ENCODE results near the gene ANKRD37.
A peak's percentile ranks its signal among the peaks of the same experiment; 100 is the strongest.

ANKRD37 gene

DNA sequence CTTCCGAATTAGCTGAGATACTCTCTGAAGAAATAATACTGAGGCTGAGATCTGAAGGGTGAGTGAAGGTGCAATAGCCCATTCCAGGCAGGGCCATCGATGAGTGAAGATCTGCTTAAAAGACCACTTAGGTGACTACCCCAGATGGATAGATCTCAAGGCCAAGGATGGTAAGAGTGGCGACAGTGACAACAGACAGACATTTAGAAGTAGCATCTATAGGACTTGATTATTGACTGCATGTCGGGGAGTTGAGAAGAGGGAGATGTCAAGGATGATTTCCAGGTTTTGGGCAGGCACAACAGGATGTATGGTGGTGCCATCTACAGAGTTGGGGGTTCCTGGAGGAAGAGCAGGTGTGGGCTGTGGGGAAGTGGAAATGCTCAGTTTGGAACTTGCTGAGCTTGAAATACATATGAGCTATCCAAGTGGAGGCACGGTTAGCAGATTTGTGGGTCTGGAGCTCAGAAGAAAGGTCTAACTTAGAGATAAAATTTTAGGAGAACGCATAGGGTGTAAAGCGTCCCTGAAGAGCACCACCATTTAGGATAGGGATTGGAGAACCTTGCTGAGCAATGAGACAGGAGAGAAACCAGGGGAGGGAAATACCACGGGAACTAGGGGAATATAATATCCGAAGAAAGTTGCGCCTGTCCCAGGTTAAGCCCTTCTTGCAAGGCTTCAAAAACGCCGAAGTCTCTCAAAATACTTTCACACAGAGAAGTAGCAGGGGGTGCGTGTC lies 28.4 kb downstream of the ANKRD37 start:
- DNase-seq = no peak

DNA sequence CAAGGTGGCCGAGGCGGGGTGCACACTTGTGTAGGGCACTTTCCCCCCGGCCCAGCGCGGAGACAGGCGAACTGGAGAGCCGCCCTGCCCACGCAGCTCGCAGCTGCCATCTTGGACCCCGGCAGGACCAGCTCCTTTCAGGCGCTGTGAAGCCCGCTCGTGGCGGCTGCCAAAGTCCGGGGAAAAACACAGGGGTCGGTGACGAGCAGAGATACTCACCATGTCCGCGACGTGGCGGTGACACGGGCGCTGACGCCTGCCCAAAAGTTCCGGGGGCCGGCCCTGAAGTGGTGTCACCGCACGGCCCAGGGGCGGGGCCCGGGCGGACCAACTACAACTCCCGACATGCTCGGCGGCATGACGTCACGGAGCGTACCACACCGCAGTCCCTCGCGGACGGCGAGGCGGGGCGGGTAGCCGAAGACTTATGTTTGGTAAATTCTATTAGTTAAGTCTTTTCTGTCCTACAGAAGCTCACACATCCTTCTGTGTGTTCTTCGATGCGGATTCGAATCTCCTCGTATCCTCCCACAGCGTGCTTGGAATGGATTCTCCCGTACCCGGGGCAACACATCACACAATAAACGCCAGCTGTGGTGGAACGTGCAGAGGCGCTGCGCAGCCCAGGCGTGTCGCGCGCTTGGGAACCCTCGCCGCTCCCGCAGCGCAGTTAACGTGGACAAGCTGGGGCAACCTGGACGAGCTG lies 29.2 kb downstream of the ANKRD37 start, which contains the start of gene UFSP2:
TSS of gene UFSP2 (minus strand) at position 318 of the 706 bp plus-strand sequence. CDS start at position 222, 96 bp downstream.
- peak; percentile 91 for DNase-seq

GRCh38 chr4:185426960-185427688 lies 30.5 kb downstream of the ANKRD37 start:
- DNase-seq = no peak

- no peak for DNase-seq
Observed at GRCh38 chr4:185429660-185430059, 33.0 kb downstream of the ANKRD37 start.

- DNase-seq = peak; percentile 2
Observed at GRCh38 chr4:185435466-185435865, 38.8 kb downstream of the ANKRD37 start.

- DNase-seq = no peak
Observed at GRCh38 chr4:185437809-185438208, 41.2 kb downstream of the ANKRD37 start.

DNA sequence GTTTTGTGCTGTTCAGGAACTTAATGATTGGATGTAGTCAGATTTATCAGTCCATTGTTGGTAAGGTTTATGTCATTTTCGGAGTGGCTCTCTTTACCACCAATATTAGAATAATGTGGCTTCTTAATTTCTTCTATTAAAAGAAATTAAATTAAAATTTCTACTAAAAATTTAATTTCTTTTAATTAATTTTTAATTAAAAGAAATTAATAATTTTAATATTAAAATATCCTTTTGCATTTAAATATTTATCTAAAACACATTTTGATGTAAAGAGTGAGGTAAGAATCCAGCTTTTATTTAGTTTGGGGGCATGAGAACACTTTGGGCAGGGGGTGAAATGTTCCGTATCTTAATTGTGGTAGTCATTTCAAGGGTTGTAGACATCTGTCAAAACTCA lies 44.8 kb downstream of the ANKRD37 start:
- no peak for DNase-seq

GRCh38 chr4:185445209-185445608 lies 48.6 kb downstream of the ANKRD37 start:
- no peak for DNase-seq
